Measurements from ENCODE around the gene BRCA1.
"Not testable (repeated sequence)": the region's sequence is repeated elsewhere in the genome, so short reads cannot be mapped to it uniquely, and the experiment has no call there.

BRCA1 gene

GRCh38 chr17:43125133-43125966 is at the start of gene BRCA1:
TSS of gene BRCA1 (minus strand) at chr17:43125364. CDS start at chr17:43124096, 1,268 bp downstream.
- no peak for TF ChIP-seq CTCF (IDR thresholded peaks at IDR 0.05; ENCODE audit: borderline replicate concordance, insufficient read depth, low read depth, low read length)
- peak within 1 kb of the TSS; percentile 68 for H3K4me3 ChIP-seq (ENCODE audit: low read depth, low read length)

GRCh38 chr17:43171586-43172487 is 46.7 kb upstream of the BRCA1 start:
- peak overlapping the region; percentile 56 for H3K4me3 ChIP-seq (ENCODE audit: low read depth, low read length)
- TF ChIP-seq CTCF (IDR thresholded peaks at IDR 0.05; ENCODE audit: borderline replicate concordance, insufficient read depth, low read depth, low read length): no peak

- no peak for TF ChIP-seq CTCF (IDR thresholded peaks at IDR 0.05; ENCODE audit: borderline replicate concordance, insufficient read depth, low read depth, low read length)
- peak within 1 kb of the TSS; percentile 90 for H3K4me3 ChIP-seq (ENCODE audit: low read depth, low read length)
Observed at GRCh38 chr17:43170766-43171585, 45.8 kb upstream of the BRCA1 start, which contains the start of gene NBR1. TSS of gene NBR1 (plus strand) at chr17:43171214. CDS start at chr17:43175800, 4,586 bp downstream.

- TF ChIP-seq CTCF (IDR thresholded peaks at IDR 0.05; ENCODE audit: borderline replicate concordance, insufficient read depth, low read depth, low read length): no peak
Observed at GRCh38 chr17:43170140-43170765, 45.1 kb upstream of the BRCA1 start.

GRCh38 chr17:43169561-43170139 is 44.5 kb upstream of the BRCA1 start:
- TF ChIP-seq CTCF (IDR thresholded peaks at IDR 0.05; ENCODE audit: borderline replicate concordance, insufficient read depth, low read depth, low read length): no peak

More at GRCh38 chr17:43170140-43170765, 45.1 kb upstream of the BRCA1 start:
- H3K4me3 ChIP-seq (ENCODE audit: low read depth, low read length): peak overlapping the region; percentile 90

GRCh38 chr17:43165971-43166370 is 40.8 kb upstream of the BRCA1 start:
- not testable (repeated sequence) for H3K4me3 ChIP-seq (ENCODE audit: low read depth, low read length)

More at GRCh38 chr17:43169561-43170139, 44.5 kb upstream of the BRCA1 start:
- H3K4me3 ChIP-seq (ENCODE audit: low read depth, low read length): peak overlapping the region; percentile 90

- not testable (repeated sequence) for H3K4me3 ChIP-seq (ENCODE audit: low read depth, low read length)
Observed at GRCh38 chr17:43159957-43160356, 34.8 kb upstream of the BRCA1 start.

- not testable (repeated sequence) for H3K4me3 ChIP-seq (ENCODE audit: low read depth, low read length)
Observed at GRCh38 chr17:43159232-43159631, 34.1 kb upstream of the BRCA1 start.

All from GM12875 (cell line).